T1000 (cell line): ENCODE data around the gene AFAP1.

ENCODE experiments used
- DNase-seq: peaks from one replicate; lab custom pipeline; 2025; ENCODE audit warnings: mixed read lengths; lab: John Stamatoyannopoulos, UW

The AFAP1 gene, protein sequence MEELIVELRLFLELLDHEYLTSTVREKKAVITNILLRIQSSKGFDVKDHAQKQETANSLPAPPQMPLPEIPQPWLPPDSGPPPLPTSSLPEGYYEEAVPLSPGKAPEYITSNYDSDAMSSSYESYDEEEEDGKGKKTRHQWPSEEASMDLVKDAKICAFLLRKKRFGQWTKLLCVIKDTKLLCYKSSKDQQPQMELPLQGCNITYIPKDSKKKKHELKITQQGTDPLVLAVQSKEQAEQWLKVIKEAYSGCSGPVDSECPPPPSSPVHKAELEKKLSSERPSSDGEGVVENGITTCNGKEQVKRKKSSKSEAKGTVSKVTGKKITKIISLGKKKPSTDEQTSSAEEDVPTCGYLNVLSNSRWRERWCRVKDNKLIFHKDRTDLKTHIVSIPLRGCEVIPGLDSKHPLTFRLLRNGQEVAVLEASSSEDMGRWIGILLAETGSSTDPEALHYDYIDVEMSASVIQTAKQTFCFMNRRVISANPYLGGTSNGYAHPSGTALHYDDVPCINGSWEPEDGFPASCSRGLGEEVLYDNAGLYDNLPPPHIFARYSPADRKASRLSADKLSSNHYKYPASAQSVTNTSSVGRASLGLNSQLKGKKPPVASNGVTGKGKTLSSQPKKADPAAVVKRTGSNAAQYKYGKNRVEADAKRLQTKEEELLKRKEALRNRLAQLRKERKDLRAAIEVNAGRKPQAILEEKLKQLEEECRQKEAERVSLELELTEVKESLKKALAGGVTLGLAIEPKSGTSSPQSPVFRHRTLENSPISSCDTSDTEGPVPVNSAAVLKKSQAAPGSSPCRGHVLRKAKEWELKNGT

DNA sequence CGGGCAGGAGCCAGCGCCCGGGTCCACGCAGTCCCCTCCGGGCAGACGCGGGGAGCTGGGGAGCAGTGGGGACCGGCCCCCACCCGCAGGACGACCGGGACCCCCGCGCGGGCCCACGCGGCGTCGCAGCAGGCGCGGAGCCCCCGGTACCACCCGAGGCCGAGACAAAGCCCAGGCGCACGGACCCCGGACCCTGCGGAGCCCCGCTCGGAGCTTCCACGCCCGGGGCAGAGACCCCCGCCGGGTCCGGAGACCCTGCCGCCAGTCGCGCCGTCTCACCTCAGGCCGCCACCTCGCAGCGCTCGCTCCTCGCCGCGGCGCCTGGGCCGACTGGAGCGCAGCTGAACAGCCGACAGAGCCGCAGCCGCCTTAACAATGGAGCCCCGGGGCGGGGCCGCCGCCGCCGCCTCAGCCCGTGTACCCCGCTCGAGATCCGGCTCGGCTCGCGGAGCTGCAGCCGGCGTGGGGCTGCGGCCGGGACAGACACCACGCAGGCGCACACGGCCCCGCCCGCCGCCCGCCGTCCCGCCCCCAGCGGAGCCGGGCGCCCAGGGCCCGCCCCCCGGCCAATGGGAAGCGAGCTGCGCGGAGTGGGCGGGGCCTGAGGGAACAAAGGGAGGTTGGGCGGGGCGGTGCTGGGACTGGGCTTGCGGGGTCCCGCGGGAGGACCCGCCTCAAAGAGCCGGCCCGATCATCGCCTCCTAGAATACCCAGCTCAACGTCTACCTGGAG lies at the start of gene AFAP1:
Gene AFAP1, minus strand, starts transcription at position 485 of the 732 bp plus-strand sequence. CDS start 67,783 bp downstream, outside the sequence.
- peak; percentile 91 for DNase-seq

DNA sequence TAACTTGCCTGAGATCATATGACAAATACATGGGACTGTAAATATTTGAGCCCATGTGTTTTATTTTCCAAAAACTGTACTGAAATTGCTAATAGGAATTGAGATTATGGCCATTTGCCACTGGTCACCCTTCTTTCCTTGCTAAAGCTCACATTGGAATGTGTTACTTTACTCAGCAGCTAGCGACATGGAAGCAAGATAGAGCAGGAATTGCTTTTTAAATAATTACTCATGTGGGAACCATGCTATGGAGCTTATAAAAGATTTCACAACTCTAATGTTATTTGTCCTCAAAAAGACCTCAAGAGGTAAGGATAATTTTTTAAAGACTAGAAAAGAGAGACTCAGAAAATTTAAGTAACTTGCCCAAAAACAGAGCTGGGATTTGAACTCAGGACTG lies 48.8 kb upstream of the AFAP1 start:
- no peak for DNase-seq

DNA sequence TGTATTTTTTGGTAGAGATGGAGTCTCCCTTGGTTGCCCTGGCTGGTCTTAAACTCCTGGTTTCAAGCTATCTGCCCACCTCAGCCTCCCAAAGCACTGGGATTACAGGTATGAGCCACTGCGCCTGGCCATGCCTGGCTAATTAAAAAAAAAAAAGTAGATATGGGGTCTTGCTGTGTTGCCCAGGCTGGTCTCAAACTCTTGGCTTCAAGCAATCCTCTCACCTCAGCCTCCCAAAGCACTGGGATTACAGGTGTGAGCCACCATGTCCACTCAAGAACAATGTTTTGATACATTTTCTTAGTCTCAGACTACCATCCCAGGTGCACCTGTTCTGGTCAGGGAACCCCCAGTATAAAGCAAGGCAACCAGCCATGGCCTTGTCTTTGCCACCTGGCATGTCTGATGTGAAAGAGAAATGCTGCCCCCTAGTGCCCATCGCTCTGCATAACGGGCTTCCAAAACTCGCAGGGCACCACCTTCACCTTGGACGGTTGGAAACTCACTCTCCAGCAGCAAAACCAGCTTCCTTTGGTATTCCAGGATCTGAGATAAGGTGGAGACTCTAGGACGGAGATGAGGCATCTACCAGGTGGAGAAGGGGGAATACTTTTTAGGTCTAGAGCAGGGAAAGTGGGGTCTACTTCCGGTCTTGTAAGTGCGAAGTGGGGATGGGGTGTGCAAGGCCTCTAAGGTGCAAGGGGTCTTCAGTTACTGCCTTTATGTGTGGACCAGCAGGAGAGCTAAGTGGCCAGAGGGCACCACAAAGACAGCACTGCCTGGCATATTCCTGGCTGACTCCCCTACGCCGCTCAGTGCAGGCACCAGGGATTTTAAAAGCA lies 47.7 kb upstream of the AFAP1 start:
- DNase-seq, result peak; percentile 68

DNA sequence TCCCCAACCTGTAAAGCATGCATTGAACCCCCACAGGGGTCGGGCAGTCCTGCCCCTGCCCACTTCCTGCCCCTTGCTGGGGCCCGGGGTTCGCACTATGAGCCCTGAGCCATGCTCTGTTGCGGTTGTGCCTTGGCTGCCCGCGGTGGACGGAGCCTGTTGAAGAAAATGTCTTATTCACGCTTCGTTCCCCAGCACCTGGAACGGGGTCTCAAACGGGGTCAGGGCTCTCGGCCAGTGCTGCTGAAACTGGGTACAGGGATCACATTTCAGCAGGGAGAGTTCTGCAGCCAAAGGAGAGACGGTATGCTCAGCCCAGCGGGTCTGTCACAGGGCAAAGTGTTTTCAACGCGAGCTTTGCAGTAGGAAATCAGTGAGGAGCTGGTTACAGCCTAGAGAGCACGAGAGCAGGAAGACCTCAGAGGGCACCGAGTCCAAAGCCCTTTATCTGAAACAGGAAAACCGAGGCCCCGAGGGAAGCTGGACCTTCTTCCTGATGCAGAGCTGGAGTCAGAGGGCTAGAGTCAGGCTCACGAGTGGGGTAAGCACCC lies 46.3 kb upstream of the AFAP1 start:
- no peak for DNase-seq

DNA sequence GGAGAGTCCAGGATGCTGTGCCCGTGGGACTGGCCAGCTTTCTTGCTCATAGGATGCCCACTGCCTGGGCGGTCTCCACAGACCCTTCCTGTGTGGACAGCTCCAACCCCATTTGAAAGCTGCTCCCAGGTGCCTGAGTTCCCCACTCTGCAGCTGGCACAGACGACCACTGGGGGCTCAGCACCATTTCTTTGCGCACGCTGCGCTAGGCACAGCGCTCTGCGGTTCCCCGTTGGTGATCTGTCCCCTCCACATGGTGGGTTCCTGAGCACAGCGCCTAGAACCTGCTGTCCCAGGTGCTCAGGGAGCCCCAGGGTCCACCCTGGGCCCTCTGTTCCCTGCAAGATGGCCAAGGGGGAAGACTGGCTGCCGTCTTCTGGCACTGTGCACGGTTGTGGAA lies 45.4 kb upstream of the AFAP1 start:
- DNase-seq, result no peak

DNA sequence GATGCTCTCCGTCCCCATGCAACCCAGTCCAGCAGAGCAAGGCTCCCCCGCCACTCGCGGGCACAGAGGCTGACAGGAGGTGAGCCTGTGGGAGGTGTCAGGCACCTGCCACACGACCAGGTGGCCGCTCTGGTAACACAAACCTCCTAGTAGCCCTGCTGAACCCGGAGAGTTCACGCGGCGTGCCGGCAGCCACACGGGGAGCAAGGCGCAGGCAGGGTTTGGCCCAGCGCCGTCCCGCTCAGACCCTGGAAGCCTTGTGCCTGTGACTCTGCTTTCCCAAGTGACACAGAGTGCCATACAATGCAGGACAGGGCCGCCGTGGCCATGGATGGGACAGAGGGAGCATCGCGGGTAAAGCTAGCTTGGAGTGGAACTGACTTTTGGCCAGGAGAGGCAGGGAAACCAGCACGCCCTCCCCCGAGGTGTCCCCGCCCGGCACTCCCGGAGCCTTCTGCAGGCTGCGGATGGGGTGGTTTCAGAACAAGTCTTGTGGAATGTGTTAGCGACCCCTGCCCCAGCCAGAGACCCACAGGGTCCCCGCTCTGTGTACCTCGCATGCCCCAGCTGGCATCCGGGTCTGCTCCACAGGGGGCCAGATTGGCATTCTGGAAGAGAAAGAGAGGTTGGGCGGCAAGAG lies 44.7 kb upstream of the AFAP1 start:
- no peak for DNase-seq

DNA sequence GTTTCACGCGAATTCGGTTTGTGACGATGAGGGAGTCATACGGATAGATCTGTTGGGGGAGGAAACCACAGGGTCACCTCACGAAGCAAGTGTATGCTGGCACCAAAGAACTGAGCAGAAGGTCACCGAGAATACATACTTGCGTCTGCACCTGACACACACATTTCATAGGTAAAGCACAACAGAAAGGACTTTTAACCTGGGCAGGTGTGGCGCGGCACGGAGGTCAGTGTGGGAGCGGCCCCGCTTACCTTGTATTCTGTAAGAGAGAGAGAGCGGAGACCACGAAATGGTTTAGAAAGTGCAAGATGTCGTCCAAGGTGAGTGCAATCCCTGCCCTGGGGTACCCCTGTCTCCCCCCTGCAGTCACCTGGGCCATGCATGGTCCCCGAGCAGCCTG lies 43.6 kb upstream of the AFAP1 start:
- DNase-seq, result no peak

DNA sequence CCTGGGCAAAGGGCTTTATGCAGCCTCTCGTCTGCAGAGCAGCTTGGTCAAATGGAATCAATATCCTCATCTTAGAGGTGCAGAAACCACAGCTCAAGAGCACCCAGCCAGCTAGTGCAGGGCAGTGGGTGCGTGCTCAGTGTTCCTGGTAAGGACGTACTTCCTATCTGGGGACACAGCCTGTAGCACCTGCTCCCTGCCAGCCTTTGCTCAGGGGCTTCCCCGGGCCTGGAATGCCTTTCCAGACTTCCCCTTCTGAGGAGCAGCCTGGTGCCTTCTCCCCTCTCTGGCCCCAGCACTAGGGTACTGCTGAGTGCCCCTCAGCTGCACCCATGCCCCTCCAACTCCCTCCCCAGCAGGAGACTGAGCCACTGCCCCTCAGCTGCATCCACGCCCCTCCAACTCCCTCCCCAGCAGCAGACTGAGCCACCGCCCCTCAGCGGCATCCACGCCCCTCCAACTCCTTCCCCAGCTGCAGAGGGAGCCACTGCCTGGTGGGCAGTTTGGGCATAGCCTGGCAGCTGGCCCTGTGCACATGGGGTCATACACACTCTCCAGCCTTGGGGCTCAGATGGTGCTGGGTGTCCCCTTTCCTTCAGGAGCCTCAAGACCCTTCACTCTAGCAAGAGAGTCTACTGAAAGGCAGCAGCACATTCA lies 42.2 kb upstream of the AFAP1 start:
- DNase-seq, result no peak

DNA sequence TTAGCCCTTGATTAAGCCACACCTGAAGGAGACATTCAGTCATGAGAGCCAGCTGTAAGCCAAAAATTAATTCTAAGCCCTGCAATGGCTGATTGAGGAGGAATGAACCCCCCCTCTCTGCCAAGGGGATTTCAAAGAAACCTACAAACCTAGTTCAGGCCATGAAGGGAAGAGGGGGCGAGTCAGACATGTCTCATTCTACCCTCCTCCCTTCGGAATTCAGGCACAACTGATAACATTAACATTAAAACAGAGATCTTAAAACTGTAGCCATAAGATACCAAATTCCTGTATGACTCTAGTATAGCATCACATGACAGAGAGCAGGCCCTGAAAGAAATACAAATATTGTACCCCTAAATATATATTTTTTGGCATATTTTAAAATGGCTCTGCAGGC lies 40.4 kb upstream of the AFAP1 start:
- DNase-seq, result no peak

DNA sequence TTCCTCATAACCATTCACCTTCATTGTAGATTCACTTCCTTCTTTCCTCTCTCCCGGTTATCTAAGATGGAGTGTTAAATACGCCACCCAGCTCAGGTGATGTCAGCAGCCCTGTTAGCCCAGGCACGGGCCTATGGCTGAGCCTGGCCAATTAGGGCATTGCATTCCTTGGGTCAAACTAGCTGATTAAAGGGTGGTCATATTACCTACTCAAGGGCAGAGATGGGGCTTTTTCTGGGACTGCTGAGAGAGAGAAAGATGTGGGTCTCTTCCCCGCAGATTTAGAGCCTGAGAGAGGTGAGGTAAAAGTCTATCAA lies 39.9 kb upstream of the AFAP1 start:
- DNase-seq, result no peak

DNA sequence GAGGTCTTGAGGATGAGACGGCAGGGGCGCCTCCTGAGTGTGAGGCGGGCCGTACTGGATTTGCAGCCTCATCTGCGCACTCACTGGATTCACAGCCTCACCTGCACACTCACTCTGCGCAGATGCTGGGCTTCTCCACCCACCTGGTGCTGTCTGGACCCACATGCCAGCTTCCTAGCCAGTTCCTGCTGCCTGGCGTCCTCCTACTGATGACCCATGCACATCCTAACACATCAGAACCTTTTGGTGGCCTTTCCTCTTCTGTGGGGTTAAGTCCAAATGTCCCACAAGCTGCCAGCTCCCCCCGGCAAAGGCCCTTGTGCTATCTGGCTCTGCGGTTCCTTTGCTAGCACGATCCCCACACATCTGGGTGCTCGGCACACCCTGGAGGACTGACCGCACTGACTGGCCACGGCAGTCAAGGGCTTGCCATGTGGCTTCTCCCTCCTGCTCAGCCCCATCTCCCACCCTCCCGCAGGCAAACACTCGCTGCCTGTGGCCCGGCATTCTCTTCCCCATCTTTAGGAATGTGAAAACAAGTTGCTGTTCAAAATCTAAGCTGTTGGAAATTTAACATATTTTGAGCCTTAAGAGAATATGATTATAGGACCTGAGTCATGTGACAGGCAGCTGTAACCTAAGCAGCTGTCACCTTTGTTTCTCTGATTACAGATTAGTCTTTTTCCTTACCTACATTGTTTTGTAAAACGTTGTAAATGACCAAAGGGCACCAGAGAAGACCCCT lies 39.4 kb upstream of the AFAP1 start:
- no peak for DNase-seq

DNA sequence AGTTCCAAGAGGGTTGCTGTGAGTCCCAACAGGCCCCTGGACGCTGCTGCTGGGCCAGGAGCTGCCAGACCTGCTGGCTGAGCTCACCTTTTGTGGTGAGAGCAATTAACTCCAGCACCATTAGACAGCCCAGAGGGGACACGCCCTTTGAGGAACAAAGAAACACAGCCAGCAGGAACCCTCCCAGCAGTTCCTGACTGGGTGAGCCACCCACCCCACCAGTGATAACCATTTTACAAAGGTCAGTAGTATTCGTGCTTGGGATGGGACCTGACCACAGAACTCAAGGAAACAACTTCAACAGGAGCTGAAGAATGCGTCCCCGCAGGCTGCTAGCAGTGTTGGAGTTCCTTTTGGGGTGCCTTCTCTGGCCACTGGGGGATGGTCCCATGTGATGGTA lies 38.8 kb upstream of the AFAP1 start:
- no peak for DNase-seq

DNA sequence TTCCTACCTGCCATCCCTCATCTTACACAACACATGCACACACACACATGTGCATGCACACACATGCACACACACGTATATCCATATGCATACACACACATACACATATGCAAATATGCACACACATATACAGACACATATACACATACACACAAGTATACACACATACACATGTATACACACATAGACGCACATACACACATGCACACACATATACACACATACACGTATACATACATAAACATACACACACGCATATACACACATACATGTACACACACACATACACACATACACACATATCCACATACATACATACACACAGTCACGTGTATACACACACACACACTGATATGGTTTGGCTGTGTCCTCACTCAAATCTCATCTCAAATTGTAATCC lies 37.0 kb upstream of the AFAP1 start:
- DNase-seq, result no peak

DNA sequence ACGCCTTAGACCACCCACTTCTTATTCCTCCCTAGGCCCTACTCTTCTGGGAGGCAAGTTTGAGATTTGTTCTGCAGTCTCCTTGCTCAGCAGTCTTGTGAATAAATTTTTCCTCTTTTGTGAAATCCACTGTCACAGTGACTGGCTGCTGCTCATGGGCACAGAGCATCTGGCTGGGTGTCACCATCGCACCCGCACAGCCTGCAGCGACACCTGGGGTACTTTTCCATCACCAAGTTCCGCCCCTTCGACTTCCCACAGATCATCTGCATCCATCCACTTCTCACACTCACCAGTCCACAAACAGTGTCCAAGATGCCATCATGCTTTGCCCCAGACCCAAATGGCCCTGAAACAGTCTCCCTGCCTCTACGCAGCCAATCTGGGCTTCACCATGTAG lies 36.4 kb upstream of the AFAP1 start:
- no peak for DNase-seq

DNA sequence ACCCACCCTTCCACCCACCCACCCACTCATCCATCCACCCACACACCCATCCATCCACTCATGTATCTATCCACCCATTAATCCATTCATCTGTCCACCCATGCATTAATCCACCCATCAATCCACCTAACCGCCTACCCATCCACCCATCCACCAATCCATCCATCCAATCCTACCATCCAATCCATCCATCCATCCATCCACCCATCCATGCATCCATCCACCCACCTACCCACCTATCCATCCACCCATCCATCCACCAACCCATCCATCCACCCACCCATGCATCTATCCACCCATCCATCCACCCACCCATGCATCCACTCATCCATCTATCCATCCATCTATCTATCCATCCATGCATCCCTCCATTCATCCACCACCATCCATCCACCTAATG lies 34.8 kb upstream of the AFAP1 start:
- no peak for DNase-seq

DNA sequence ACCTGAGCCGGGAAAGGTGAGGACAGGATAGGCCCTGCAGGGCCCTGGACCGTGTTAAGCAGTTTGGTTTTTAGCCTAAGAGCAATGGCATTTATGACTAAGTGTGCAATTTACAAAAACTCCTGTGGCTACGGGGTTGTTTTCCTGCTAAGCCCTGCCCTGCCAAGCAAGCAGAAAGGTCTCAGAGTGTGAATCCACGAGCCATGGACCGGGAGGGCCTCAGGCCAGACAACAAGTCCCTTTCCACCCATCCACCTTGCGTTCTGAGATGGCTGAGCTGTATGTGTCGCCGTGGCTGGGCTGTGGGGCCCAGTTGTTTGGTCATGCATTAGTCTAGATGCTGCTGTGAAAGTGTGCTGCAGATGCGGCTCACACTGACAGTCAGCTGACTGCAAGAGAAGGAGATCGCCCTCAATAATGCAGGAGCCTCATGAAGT lies 33.9 kb upstream of the AFAP1 start:
- peak; percentile 32 for DNase-seq

DNA sequence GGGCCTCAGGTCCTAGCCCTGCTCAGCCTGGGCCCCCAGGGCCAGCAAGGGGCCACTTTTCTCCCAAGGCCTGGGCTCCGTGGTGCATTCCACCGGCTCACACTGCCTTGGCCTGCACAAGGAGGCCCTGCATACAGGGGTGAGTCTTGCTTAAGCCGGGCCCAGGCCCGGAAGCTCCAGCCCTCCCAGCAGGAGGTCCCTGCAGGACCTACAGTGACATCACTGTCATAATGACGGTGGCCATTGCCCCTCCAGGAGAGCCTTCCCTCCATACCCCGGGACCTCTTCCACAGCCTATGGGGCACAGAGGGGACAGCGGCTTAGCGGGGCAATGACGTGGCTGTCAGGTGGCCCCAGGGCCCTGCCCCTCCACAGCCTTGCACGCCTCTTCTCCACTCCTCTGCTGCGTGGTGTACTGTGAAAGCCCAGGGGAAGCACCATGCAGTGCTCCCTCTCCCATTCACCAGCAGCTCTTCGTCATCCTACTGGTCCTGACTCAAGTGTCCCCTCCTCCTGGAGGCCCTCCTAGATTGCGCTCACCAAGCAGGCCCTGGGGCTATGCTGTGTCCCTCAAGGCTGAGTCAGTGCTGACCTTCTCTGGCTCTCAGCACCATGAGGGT lies 32.3 kb upstream of the AFAP1 start:
- no peak for DNase-seq

DNA sequence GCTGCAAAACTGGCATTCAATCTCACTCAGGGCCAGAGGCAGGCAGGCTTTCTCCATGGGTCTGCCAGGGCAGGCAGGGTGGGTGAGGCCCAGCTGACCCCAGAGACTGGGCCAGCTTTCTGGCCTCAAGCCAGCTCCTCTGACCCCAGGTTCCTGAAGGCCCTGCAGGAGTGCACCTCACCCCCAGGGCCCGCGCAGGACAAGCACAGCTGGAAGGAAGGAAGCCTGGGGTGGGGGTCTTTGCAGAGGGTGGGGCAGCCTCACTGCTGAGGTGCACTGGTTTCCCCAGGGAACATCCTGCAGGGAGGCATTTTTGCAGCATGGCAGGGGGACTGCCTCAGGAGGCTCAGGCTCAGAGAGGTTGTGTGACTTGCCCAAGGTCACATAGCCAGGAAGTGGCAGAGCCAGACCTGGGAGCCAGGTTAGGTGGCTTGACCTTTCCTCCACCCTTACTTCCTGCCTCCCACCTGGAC lies 31.5 kb upstream of the AFAP1 start:
- no peak for DNase-seq

DNA sequence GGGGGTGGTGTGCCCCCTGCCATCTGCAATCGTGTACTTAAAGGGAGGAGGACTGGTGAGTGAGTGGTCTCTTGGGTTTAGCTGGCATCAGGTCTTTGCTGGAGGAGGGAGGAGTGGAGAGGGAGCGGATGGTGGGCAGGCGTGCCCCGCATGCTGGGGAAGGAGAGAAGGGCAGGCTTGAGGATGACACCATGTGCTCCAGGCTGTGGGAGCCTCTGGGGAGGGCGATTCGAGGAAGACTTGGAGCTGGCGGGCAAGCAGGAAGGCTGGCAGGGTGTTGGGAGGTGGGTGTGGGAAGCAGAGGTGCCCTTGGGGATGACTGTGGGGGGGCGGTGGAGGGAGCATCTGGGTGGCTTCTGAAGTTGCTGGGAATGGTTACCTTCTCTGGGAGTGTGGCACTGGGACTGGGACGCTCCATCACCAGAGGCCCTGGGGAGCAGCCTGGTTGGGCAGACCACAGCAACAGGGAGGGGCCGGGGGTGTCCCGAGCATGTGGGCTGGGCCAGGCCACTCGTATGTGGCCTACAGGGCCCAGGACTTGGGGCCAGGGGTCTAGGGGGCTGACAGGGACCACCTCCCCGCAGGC lies 30.8 kb upstream of the AFAP1 start:
- DNase-seq, result no peak
